Adipocyte (in vitro differentiated cells): ENCODE results near the gene CTNNAL1.
"Not testable (repeated sequence)": the region's sequence is repeated elsewhere in the genome, so short reads cannot be mapped to it uniquely, and the experiment has no call there.

ENCODE experiments used
- DNase-seq: peaks from one replicate; pipeline ENCODE4 v3.0.0-alpha.2; 2015; ENCODE audit warnings: low read depth
- H3K27me3 ChIP-seq: replicated peaks from 2 replicates; pipeline ENCODE4 v1.7.0; 2013; ENCODE audit warnings: mild to moderate bottlenecking, low read length, moderate library complexity; ENCODE audit not compliant: control insufficient read depth, insufficient read depth
- H3K36me3 ChIP-seq: 2 replicates; pipeline ENCODE4 v1.7.0; 2013; ENCODE audit warnings: low read length, mild to moderate bottlenecking, moderate library complexity; ENCODE audit not compliant: control insufficient read depth, insufficient read depth, severe bottlenecking
- H3K4me1 ChIP-seq: 2 replicates; pipeline ENCODE4 v1.7.0; 2013; ENCODE audit warnings: mild to moderate bottlenecking, low read length, moderate library complexity; ENCODE audit not compliant: control insufficient read depth, insufficient read depth
- H3K4me3 ChIP-seq: 2 replicates; pipeline ENCODE4 v1.7.0; 2013; ENCODE audit warnings: mild to moderate bottlenecking, low read length, moderate library complexity
- H3K9ac ChIP-seq: 2 replicates; pipeline ENCODE4 v1.7.0; 2013; ENCODE audit warnings: mild to moderate bottlenecking, low read length, moderate library complexity
- H3K9me3 ChIP-seq: 2 replicates; pipeline ENCODE4 v1.7.0; 2013; ENCODE audit warnings: mild to moderate bottlenecking, low read length, moderate library complexity; ENCODE audit not compliant: control insufficient read depth

CTNNAL1 gene, protein sequence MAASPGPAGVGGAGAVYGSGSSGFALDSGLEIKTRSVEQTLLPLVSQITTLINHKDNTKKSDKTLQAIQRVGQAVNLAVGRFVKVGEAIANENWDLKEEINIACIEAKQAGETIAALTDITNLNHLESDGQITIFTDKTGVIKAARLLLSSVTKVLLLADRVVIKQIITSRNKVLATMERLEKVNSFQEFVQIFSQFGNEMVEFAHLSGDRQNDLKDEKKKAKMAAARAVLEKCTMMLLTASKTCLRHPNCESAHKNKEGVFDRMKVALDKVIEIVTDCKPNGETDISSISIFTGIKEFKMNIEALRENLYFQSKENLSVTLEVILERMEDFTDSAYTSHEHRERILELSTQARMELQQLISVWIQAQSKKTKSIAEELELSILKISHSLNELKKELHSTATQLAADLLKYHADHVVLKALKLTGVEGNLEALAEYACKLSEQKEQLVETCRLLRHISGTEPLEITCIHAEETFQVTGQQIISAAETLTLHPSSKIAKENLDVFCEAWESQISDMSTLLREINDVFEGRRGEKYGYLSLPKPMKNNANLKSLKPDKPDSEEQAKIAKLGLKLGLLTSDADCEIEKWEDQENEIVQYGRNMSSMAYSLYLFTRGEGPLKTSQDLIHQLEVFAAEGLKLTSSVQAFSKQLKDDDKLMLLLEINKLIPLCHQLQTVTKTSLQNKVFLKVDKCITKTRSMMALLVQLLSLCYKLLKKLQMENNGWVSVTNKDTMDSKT

GRCh38 chr9:109012876-109013678, at the start of gene CTNNAL1:
Gene CTNNAL1, minus strand, starts transcription at chr9:109013499. Its CDS starts 57 bp downstream, at chr9:109013442.
- Histone ChIP-seq H3K27me3 (no peaks in the 10 kb centered on the region), H3K9me3 (no peaks in the 10 kb centered on the region), H3K9ac (peak within 1 kb of the TSS; percentile 91), H3K4me1 (peaks cover 39% of the 10 kb centered on the region), H3K36me3 (peaks cover 6% of the 10 kb centered on the region), H3K4me3 (peak within 1 kb of the TSS; percentile 91)
- DNase-seq: peak; percentile 95

- H3K9me3 ChIP-seq: no peaks in the 10 kb centered on the region
- H3K4me3 ChIP-seq: no peak overlapping the region
- peaks cover 60% of the 10 kb centered on the region for H3K36me3 ChIP-seq
- H3K4me1 ChIP-seq: no peaks in the 10 kb centered on the region
- no peak overlapping the region for H3K9ac ChIP-seq
- no peak for DNase-seq
- no peaks in the 10 kb centered on the region for H3K27me3 ChIP-seq
These were observed 49.2 kb upstream of the CTNNAL1 start for GRCh38 chr9:109062543-109062942.

DNA sequence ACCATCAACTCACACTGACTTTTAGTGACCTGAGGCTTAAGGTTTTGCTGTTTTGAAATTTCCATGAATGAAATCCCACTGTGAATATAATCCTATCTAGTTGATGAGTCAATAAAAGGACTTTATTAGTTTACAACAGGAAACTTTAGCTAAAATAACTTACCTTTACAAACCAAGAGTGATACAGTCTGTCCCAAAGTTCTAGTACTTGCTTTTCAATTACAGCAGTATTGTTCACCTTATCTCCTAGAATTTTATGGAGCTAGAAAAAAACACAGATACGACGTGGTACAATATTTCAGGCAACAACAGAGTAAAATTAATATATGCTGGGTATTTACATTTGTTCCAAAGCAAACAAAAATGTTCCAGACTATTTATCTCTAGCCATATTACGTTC, 46.9 kb upstream of the CTNNAL1 start:
- H3K4me3 ChIP-seq: no peak overlapping the region
- no peak for DNase-seq
- no peak overlapping the region for H3K9ac ChIP-seq
- H3K9me3 ChIP-seq: no peaks in the 10 kb centered on the region
- H3K36me3 ChIP-seq: peaks cover 74% of the 10 kb centered on the region
- no peaks in the 10 kb centered on the region for H3K27me3 ChIP-seq
- no peaks in the 10 kb centered on the region for H3K4me1 ChIP-seq

GRCh38 chr9:109053121-109053520, 39.8 kb upstream of the CTNNAL1 start:
- peak; percentile 19 for DNase-seq
- H3K9ac ChIP-seq: peak overlapping the region; percentile 8
- H3K4me3 ChIP-seq, H3K27me3 ChIP-seq, H3K9me3 ChIP-seq: not testable (repeated sequence)
- peaks cover 68% of the 10 kb centered on the region for H3K36me3 ChIP-seq
- H3K4me1 ChIP-seq: peaks cover 26% of the 10 kb centered on the region

DNA sequence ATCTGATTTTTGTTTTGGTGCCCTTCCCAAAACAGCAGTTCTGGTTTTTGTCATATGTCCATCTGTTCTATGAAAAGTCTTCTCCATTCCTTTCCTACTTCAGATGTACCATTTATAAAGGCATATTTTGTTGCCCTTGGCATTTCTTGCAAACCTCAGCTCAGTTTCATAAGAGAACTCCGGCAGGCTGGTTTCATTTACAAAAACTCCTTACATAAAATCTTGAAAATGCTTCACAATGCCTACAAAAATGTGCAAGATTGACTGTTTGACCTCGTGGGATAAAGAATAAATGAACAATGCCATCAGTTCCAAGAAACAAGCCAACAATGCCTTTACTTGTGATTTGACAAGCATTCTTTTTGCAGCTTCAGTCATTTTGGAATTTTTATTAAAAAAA, 39.1 kb upstream of the CTNNAL1 start:
- Histone ChIP-seq H3K36me3 (peaks cover 75% of the 10 kb centered on the region), H3K4me3 (no peak overlapping the region), H3K9me3 (no peaks in the 10 kb centered on the region), H3K9ac (no peak overlapping the region), H3K27me3 (no peaks in the 10 kb centered on the region), H3K4me1 (peaks cover 26% of the 10 kb centered on the region)
- DNase-seq: peak; percentile 94

GRCh38 chr9:109051733-109052132, 38.4 kb upstream of the CTNNAL1 start:
- peak; percentile 16 for DNase-seq
- Histone ChIP-seq H3K9ac (no peak overlapping the region), H3K27me3 (no peaks in the 10 kb centered on the region), H3K9me3 (no peaks in the 10 kb centered on the region), H3K36me3 (peaks cover 77% of the 10 kb centered on the region), H3K4me3 (no peak overlapping the region), H3K4me1 (peaks cover 26% of the 10 kb centered on the region)

DNA sequence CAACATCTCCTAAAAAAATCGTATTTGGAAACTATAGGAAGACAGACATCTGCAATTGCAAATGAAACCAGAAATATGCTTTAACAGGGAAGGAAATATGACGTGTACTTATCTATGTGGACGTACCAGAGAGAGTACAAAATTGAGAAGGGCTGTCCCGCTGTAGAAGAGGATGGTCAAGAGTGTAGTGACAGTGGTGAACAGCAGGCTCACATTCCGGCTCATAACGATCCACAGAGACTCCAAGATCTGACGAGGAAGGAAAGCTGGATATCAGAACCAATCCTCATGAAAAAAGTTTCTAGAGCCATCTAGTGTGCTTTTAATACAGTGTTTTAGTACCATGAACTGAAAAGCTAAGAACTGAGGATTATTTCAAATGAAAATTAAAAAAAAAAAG, 37.1 kb upstream of the CTNNAL1 start:
- no peaks in the 10 kb centered on the region for H3K27me3 ChIP-seq
- no peaks in the 10 kb centered on the region for H3K9me3 ChIP-seq
- no peak overlapping the region for H3K9ac ChIP-seq
- peaks cover 26% of the 10 kb centered on the region for H3K4me1 ChIP-seq
- H3K36me3 ChIP-seq: peaks cover 78% of the 10 kb centered on the region
- no peak overlapping the region for H3K4me3 ChIP-seq
- no peak for DNase-seq

DNA sequence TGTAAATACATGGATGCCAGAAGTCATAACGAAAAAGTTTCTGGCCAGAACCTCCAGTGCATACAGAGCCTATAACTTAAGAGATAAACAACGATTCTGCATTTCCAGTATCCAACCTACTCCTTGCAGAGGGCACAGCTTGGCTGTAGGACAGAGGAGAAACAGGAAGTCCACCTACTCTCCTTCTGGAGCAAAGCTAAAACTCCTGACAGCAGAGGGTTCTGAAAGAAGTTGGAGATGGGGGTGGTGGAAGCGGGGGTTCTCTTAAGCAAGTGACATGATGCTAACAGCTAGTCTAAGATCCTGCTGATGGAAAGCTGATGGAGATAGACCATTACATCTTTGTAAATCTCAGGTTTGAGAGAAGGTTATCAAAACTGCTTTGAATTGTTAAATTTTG, 35.5 kb upstream of the CTNNAL1 start:
- no peak overlapping the region for H3K9ac ChIP-seq
- no peaks in the 10 kb centered on the region for H3K9me3 ChIP-seq
- H3K4me1 ChIP-seq: peaks cover 22% of the 10 kb centered on the region
- no peaks in the 10 kb centered on the region for H3K27me3 ChIP-seq
- peaks cover 75% of the 10 kb centered on the region for H3K36me3 ChIP-seq
- no peak overlapping the region for H3K4me3 ChIP-seq
- DNase-seq: no peak

GRCh38 chr9:109047259-109047658, 34.0 kb upstream of the CTNNAL1 start:
- Histone ChIP-seq H3K9ac (no peak overlapping the region), H3K4me1 (peaks cover 6% of the 10 kb centered on the region), H3K36me3 (peaks cover 86% of the 10 kb centered on the region), H3K27me3 (no peaks in the 10 kb centered on the region), H3K9me3 (no peaks in the 10 kb centered on the region), H3K4me3 (no peak overlapping the region)
- DNase-seq: no peak

- Histone ChIP-seq H3K9me3 (no peaks in the 10 kb centered on the region), H3K27me3 (no peaks in the 10 kb centered on the region), H3K4me3 (no peak overlapping the region), H3K36me3 (peaks cover 84% of the 10 kb centered on the region), H3K4me1 (no peaks in the 10 kb centered on the region), H3K9ac (no peak overlapping the region)
- no peak for DNase-seq
These were observed 33.0 kb upstream of the CTNNAL1 start for GRCh38 chr9:109046346-109046745.

DNA sequence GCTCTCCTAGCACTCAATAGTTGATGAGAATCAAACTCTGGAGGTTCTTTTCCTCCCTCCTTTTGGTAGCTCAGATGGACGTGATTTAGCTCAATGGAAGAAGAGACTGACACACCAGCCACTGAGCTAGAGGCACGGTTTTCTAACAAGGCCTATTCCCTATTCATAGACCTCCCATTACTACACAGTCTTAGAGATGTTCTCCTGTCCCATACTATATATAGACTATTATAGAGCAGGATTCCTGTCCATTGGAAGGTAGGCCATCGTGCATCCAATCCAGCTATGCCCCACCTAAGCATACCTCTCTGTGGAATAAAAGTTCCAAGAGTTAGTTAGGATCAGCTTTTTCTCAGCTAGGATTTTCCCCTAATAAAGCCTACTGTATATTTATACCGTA, 30.3 kb upstream of the CTNNAL1 start:
- Histone ChIP-seq H3K4me1 (no peaks in the 10 kb centered on the region), H3K9ac (no peak overlapping the region), H3K4me3 (no peak overlapping the region), H3K9me3 (no peaks in the 10 kb centered on the region), H3K36me3 (peaks cover 75% of the 10 kb centered on the region), H3K27me3 (no peaks in the 10 kb centered on the region)
- DNase-seq: no peak
